Fibroblast of skin of right quadriceps (primary cell): ENCODE measurements around the gene CREB5.
A peak's percentile ranks its signal among the peaks of the same experiment; 100 is the strongest.

ENCODE experiments used
- DNase-seq: peaks from one replicate; pipeline ENCODE4 v3.0.0-alpha.2; 2013

Gene CREB5

DNA sequence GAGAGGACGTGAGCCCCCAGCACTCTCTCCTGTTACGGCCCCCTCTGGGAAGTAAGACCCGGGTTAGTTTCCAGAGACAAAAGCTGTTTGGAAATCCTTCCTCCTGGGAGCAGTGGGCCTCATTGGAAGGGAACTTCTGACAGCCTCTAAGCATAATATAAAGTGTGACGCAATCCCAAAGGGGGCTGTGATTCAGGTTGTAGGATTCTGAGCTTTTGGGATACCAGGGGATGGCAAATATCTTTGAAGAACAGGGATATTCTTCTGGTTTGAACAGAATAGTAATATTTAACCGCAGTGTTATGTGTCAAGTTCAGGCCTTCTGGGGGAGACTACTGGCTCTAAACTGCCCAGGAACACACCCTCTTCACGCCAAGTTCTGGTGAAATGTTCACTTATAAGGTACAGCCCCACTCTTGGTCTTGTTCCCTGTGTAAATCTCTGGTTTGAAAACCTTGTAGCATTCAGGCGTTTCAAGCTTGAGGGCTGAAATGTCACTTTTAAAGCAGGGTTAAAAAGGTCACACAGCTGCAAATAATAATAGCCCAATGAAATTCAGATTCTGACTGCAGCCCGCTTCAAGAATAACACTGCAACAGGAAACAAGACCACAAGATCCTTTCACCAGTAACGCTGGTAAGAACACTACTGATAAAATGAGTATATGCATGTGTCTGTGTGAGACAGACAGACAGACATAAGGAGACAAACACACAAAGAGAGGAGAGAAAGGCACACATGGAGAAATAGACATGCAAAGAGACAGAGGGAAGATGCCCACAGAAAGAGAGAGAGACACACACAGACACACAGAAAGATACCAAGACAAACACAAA lies 69.0 kb downstream of the CREB5 start:
- DNase-seq: peak; percentile 97

DNA sequence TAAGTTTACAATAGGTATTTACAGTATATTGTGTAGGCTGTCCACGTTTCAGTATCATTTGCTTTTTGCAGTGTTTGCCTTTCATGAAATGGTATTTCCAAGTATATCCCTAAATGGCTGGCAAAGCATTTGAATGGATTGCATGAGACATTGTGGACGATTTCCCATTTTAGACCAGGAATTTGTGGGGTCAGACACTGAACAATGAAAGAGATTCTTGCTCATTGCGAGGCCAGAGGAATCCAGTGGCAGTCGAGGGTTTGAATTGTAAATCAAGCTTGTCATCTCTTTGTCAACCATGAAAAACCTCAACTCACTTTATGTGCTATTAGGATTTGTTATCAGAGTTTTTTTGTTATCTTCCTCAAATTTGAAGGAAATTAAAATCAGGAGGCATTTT lies 70.8 kb downstream of the CREB5 start:
- peak; percentile 83 for DNase-seq

DNA sequence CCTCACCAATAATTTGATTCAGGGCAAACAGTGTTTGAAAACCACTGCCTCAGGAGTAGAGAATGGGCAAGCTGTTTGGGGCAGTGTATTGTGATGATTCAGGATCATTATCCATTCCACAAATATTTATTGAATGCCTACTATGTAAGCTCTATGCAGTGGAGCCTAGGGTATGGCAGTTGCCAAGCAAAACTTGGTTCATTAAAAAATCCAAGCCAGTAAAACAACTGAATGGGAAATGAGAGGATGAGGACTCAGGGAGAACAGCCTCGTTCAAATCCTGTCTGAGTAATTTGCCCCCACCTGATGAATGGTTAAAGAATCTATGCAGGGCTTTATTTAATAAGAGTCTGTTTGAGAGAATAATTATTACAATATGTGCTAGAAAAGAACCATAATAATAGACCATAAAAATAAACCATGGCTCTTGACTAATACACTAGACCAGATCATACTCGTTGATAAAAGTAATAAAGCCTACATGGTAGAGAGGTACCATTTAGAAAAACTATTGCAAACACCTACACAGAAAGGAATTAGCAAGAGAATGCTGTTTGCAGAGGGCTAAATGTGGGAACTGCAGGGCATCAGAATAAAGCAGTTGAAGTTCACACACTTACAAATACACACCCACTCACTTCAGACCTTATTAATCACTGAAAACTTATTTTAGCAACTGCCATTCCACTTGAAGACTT lies 71.7 kb downstream of the CREB5 start:
- peak; percentile 94 for DNase-seq

DNA sequence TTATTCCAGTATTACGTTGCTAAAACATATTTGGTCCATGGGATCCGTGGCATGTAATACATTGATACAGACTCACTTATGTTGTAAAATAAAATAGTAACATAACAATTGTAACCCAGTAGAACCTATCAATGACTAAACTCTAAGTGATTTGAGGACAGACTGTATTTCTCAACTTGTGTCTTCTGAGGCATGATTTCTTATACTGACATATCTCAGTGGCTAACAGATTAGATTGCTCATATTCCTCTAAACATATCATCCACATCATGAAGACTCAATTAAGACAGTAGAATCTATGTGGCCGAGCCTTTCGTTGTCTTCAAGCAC lies 72.3 kb downstream of the CREB5 start:
- peak; percentile 66 for DNase-seq

DNA sequence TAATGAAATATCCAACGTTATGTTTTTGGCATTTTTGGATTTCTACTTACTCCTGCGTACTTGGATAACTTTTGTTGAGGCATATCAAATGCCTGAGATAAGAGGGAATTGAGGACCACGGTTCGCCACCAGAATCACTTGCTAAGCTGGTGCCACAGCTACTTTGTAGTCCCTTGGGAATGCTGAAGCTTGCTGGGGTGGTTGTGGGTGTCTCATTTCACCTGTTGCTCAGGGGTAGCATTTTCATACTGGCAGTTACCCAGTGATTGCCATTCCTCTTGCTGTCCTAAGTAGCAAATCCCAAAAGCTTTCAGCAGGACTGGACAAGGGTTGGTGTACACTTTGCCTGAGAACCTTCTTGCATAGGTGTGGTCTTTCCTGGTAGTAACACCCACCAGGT lies 75.2 kb downstream of the CREB5 start:
- no peak for DNase-seq

DNA sequence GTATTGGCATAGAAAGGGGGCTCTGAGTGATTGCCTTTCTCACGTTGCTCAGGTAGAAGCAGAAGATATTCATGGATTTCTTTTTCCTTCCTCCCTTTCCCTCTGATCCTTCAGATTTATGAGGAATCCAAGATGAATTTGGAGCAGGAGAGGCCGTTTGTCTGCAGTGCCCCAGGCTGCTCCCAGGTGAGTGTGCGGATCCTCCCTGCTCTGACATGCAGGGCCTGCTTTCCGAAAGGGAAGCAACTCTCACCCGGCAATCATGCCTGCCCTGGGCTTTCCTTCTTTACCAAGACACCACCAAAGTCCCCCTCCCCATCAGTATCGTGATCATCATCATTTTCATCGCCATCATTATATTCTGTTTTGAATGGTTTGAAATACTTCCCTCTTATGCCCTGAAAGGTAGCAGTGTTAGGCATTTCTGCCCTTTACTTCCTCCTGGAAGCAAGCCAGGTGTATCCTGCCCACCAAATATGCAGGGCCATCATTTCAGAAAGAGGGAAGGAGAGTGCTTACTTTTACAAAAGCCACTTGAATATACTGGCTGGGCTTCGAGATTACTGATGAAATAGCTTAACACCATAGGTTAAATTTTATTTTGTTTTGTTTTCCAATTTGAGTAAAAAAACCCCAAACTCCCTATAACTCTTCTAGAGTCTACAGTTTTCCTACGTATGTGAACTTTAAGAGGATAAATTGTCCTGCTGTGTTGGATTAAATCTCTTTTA lies 75.9 kb downstream of the CREB5 start:
- DNase-seq: peak; percentile 34

DNA sequence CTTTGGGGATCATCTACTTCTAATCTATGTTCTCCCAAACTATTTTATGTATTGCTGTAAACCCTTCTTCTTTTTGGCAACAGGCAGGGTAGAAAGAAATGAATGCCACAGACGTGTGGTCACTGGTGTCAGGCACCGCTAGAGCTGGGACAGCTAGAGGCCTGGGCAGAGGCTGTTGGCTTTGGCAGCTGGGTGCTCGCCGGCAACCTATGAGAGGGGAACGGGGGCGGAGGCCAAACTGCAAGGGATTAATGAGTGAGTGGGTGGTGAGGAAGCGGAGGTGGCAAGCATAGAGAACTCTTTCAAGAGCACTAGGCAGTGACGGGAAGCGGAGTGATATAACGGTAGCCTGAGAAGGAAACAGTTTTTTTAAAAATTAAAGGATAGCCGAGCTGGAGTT lies 78.5 kb downstream of the CREB5 start:
- no peak for DNase-seq

DNA sequence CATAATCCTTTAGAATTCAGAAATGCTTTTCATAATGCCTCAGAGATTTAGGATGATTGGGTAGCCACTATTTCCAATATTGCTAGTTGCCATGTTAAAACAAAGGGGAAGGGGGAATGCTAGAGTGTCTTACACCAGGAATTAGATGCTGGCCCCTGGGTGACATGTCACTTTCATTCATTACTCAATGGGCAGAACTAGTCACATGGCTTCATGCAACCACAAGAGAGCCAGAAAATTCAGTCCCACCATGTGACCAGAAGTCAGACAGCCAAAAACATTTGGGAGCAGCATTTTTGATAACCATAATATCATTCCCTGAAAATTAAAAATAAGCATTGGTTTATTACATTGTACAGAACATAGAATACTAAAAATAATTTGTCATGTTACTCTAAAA lies 81.2 kb downstream of the CREB5 start:
- DNase-seq: no peak

DNA sequence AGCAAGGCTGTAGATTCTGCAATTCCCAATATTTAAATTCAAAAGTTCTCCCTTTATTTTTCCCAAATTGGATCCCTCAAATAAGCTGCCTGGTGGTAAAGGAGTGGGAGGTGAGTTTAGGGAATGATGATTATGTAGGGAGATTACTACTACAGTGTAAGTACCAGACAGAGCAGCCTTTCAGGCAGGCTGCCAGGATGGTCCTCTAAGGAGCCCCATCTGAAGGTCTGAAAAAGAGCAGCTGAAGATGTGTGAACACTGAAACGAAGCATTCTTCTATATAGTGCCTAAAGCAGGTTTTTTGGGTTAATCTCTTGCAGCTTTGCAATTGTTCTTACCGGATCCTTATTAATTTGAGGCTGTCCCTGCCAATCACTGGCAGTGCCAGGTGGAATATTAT lies 84.7 kb downstream of the CREB5 start:
- no peak for DNase-seq

DNA sequence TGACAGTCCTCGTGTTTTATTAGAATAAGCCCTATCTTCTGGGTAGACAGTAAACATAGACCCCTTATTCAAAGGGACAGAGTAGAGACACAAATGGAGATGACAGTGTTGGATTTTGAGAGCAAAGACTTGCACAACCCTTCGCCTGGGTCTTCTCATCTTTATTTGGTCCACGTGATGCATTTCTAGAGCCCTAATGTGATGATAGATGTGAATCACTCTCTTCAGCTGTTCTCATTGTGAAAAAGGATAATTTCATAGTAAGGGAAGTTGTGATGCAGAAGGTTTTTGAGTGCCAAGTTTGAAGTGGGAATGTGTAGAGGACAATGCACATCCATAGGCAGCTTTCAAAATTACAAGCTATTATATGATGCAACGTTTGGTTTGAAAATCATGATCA lies 86.3 kb downstream of the CREB5 start:
- no peak for DNase-seq

DNA sequence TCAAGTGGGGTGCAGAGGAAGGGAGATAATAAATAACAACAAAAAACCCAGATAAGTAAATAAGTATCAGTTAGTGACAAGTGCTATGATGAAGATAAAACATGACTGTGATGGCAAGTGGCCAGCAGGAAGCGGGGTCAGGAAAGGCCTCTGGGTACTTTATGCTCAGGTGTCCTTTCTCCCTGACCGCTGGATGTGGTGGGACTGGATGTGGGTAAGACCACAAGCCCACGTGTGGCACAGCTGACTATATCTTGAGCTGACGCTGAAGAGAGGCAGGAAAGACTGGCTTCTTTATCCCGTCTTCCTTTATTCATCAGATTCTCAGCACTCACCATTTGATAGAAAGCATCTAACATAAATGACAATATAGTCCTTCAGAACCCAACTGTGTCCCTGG lies 87.8 kb downstream of the CREB5 start:
- no peak for DNase-seq

DNA sequence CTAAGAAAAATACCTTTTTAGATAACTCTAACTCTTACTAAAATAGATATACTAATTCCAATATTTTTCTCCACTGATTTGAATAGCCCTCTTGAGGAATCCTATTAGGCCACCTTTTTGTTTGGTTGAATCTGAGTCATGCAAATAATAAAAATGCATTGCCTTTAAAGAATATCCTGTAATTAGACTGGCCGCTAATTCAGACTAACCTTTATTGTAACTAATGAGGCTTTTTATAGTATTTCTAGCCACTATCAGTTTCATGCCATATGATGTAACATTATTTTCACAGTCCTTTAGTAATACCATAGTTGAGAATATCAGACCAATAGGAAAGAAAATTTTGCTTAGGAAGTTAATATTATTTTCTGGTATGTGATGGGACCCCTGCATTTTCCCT lies 90.1 kb downstream of the CREB5 start:
- no peak for DNase-seq

DNA sequence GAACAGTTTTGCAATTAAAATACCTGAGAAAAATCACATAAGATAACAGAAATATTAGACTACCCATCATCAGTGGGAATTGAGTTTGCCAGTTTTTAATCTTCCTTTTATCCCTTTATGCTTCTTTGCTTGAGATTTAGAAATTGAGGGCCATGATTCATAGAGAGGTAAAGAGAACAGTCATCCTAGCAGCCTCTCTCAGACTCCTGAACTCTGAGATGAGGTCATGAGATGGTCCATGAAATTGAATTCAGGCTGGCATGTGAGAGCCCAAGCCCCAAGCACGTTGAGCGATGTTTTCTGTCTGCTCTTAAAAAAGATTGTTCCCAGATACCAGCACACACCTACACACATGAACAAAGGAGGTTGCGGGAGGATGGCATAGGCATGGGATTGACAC lies 91.1 kb downstream of the CREB5 start:
- no peak for DNase-seq

DNA sequence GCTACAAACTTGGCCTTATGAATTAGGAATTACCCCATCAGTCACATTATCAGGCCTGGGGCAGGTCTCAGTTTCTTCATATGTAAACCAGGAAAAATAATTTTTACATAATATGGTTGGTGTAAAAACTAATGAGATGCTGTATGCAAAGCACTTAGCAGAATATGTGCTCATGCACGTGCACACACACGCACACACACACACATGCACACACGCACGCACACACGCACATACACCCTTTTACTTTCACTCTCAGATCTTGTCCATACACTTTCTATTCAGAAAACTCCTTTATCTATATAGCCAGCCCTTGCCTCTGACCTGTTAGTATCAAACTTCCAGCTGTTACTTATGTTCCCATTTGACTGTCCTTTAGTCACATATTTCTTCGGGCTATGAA lies 92.7 kb downstream of the CREB5 start:
- DNase-seq: no peak

DNA sequence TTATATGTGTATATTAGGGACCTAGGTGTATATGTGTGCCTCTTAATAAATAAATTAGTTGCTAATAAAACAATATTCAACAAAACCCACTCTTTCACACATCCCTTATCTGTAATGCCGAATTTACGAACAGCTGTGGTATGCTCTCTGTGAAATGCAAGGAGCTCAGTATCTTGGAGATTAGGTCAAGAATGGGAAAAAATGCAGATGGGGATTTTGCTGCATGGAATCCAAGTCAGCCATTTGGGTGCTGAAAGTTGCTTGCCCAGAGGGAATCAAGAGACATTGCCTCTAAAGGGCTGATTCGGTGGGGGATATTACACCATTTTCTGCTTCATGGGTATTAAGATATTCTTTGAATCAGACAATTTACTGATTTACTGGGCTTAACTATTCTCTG lies 93.5 kb downstream of the CREB5 start:
- no peak for DNase-seq

DNA sequence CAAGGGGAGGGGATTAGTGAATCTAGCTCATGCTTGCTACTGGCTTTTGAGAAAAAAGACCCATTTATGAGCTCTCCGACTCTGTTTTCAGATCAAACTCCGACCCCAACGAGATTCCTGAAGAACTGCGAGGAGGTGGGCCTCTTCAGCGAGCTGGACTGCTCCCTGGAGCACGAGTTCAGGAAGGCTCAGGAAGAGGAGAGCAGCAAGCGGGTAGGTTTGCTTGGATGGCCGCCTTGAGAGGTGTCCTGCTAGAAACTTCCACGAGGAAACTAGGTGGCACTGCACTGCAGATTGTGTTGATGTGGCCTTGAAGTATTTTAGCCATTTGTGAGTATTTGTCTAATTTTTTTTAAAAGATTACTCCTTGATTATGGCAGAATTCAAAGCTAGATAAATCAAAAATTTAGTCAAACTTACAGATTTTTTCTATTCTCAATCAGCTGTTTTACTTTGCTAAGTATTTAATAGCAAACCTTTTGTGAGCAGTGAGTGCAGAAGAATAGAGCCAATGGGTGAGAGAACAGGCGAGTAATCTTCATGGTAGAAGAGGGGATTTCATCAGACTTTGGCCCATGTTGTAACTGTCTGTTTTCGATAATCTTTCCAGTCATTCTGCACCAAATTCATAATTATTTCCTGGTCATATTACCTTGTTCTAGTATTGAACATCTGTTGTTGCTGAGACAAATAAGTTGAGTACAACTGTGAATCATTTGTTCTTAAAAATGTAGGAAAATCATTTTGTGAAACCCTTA lies 95.4 kb downstream of the CREB5 start:
- DNase-seq: no peak

DNA sequence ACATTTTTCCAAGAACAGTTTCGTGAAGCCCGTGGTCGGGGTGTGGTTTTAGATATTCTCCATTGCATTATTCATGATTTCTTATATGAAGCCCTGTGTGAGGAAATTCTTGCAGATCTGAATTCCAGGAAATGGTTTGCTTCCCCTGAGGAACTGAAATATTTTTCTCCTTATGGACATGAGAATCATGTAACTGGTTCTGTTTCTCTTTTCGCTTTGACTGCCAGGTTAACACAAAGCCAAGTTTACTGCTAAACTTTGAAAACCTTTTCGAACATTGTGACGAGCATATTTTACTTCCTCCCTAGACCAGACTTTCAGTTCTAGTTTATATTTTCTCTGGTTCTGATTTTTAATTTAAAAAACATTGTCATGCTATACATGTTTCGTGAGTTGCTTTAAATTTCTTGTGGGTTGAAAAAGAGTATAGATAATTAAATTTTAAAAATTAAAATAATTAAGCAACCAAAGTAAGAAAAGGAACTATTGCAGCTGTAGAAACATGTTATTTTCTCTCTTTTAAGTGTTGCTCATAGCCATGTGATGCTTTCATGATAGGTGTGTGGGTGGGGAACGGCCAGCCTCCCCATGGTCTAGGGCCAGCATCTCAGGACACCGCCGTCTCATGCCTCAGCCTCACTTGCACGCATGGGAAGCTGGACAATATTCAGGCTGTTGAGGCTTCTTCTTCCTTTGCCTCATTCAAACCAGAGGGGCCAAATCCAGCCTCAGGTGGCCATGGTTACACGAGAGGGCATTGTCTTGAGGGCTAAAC lies 97.1 kb downstream of the CREB5 start:
- DNase-seq: peak; percentile 79

DNA sequence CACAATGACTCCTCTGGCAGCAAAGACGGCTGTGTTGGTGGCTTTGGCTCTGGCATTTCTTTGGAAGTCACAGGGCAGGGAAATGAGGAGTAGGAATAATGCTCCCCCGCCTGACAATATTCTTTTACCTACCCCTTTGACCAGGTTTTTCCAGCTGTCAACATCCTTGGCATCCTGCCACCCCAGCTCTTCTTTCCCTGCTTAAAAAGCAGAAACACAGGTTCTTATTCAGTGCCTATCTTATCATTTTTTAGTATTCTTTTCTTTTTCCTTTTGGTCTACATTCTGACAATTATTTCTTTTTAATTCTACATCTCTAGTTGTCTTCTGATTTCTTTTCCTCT lies 97.7 kb downstream of the CREB5 start:
- no peak for DNase-seq

DNA sequence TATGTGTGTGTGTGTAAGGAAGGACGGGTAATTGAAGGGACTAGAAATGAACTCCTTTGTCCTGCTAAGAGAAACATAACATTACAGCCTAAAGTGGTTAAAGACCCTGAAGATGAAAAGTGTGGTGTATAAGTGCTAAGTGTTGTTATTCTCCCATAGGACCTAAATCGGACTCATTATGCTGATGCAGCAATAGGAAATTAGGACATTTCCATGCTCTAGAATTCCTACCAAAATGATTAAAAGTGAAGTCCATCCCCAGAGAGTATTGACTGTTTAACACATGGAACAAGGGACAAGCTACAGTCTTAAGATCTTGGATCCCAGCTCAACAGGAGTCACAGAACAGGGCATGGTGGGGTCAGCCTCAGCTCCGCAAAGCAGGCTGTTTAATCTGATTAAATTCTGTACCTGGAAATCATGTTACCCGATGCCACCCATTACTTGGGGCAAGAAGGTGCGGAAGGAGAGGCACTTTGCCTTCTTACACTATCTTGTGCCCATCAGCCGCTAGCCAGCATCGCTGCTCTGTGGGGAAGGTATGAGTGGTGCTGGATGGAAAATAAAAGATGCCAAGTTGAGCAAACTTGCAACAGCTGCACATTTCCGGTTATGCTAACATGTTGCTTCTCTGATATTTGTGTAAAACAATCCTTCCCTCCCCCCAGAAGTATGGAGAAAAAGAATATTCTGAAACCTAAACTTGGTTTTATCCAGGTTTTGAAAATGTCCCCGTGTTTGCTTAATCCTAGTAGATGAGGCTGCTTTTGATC lies 100.5 kb downstream of the CREB5 start:
- DNase-seq: no peak

DNA sequence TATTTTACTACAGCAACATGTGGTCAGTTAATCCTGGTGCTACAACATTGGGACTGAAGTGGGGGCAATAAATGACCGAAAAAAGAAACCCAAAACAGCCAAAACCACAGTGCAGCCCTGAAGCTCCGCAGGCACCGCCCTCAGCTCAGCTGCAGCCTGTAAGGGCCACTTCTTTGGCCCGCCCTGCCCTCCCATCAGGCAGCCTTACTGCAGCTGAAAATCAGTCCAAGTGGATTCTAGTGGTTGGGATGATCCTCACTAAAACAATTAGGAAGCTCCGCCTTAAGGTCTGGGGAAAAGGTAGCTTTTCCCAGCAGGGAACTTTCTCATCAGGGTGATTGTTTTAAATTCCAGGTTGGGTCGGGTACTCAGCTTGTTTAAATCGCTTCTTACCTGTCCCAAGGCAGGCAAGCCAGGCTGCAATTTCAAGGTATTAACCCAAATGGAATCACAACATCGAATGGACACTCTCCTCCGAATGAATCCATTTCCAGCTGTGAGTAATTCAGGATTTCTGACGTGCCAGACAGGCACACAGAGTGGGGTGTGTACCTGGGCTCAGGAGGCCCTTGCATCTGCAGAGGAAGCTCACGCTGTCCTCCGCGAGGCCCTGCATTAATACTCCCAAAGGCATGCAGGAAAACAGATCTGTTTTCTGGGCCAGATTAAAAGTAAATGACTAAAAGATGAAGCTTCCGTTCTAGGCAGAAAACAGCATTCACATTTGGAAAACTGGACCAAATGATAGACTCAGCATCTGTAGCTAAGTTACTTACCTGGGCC lies 104.3 kb downstream of the CREB5 start:
- no peak for DNase-seq

DNA sequence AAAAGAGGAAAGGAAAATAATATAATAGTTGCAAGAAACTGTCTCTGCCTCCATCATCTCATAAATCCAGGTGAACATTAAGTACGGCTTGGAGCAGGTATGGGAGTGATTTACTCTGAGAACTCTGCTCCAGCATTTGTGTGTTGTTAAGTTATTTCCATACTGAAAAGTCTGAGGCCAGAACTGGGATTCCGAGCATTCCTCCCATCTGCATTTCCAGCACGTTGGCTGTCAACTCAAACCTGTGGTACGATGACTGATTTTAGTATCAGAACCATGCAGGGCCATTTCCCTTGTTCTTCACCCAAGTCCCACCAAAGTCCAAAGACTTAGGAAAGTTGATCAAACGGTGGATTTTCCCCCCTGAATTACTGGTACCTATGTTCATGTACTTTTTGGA lies 104.9 kb downstream of the CREB5 start:
- no peak for DNase-seq
